H9 (cell line): ENCODE data around the gene TYW1. TPM values are rescaled to one million over a fixed set of nuclear protein-coding genes. Genes with fewer than 3 reads are reported as not detected.
"Not testable (repeated sequence)": the region's sequence is repeated elsewhere in the genome, so short reads cannot be mapped to it uniquely, and the experiment has no call there.

Experiments used
- DNase-seq: peaks from one replicate; pipeline ENCODE4 v3.0.0-alpha.2; 2017
- H2AFZ ChIP-seq: one replicate; pipeline ENCODE4 v1.6.1; 2013; ENCODE audit warnings: mild to moderate bottlenecking, low read length, control low read depth, moderate library complexity
- H2AK5ac ChIP-seq: 2 replicates; pipeline ENCODE4 v1.6.1; 2013; ENCODE audit warnings: low read length, control low read depth, mixed read lengths; ENCODE audit not compliant: insufficient read length
- H2BK120ac ChIP-seq: one replicate; pipeline ENCODE4 v1.6.1; 2013; ENCODE audit warnings: low read depth, mild to moderate bottlenecking, low read length, control low read depth, inconsistent platforms; ENCODE audit not compliant: poor library complexity, severe bottlenecking
- H2BK12ac ChIP-seq: 2 replicates; pipeline ENCODE4 v1.6.1; 2013; ENCODE audit warnings: low read length, control low read depth, mixed read lengths, low read depth; ENCODE audit not compliant: insufficient read length
- H2BK15ac ChIP-seq: 2 replicates; pipeline ENCODE4 v1.6.1; 2013; ENCODE audit warnings: low read depth, low read length, control low read depth
- H2BK20ac ChIP-seq: one replicate; pipeline ENCODE4 v1.6.1; 2013; ENCODE audit warnings: low read depth, mild to moderate bottlenecking, low read length, control low read depth, inconsistent platforms; ENCODE audit not compliant: poor library complexity, severe bottlenecking
- H2BK5ac ChIP-seq: 2 replicates; pipeline ENCODE4 v1.6.1; 2013; ENCODE audit warnings: low read length, control low read depth, mixed read lengths; ENCODE audit not compliant: insufficient read length
- H3K14ac ChIP-seq: 2 replicates; pipeline ENCODE4 v1.6.1; 2013; ENCODE audit warnings: low read length, control low read depth; ENCODE audit not compliant: insufficient read depth
- H3K18ac ChIP-seq: 2 replicates; pipeline ENCODE4 v1.6.1; 2013; ENCODE audit warnings: low read depth, mild to moderate bottlenecking, mixed read lengths, low read length, control low read depth; ENCODE audit not compliant: insufficient read length
- H3K23ac ChIP-seq: 2 replicates; pipeline ENCODE4 v1.6.1; 2013; ENCODE audit warnings: low read length, control low read depth, mixed read lengths, low read depth; ENCODE audit not compliant: insufficient read length
- H3K23me2 ChIP-seq: 2 replicates; pipeline ENCODE4 v1.6.1; 2013; ENCODE audit warnings: low read depth, mild to moderate bottlenecking, mixed read lengths, low read length, control low read depth; ENCODE audit not compliant: insufficient read length, poor library complexity, severe bottlenecking
- H3K27ac ChIP-seq: 2 replicates; pipeline ENCODE4 v1.5.1; 2013; ENCODE audit warnings: low read length, control low read depth, mixed read lengths, low read depth; ENCODE audit not compliant: insufficient read length
- H3K27me3 ChIP-seq: 2 replicates; pipeline ENCODE4 v1.6.1; 2013; ENCODE audit warnings: low read length, control low read depth, inconsistent platforms; ENCODE audit not compliant: insufficient read depth
- H3K4ac ChIP-seq: 2 replicates; pipeline ENCODE4 v1.6.1; 2013; ENCODE audit warnings: low read depth, mild to moderate bottlenecking, control low read depth, inconsistent platforms, low read length, moderate library complexity
- H3K4me1 ChIP-seq: 2 replicates; pipeline ENCODE4 v1.6.1; 2013; ENCODE audit warnings: low read length, control low read depth, inconsistent platforms; ENCODE audit not compliant: insufficient read depth
- H3K4me2 ChIP-seq: 2 replicates; pipeline ENCODE4 v1.6.1; 2013; ENCODE audit warnings: low read length, control low read depth, mixed read lengths; ENCODE audit not compliant: insufficient read length, insufficient read depth
- H3K56ac ChIP-seq: 2 replicates; pipeline ENCODE4 v1.6.1; 2013; ENCODE audit warnings: low read depth, mild to moderate bottlenecking, mixed read lengths, low read length, control low read depth; ENCODE audit not compliant: insufficient read length
- H3K79me1 ChIP-seq: 2 replicates; pipeline ENCODE4 v1.6.1; 2013; ENCODE audit warnings: low read depth, mild to moderate bottlenecking, moderate library complexity, low read length, control low read depth, inconsistent platforms; ENCODE audit not compliant: insufficient read depth, poor library complexity, severe bottlenecking
- H3K79me2 ChIP-seq: 2 replicates; pipeline ENCODE4 v1.6.1; 2013; ENCODE audit warnings: low read length, control low read depth, inconsistent platforms; ENCODE audit not compliant: insufficient read depth
- H3K9ac ChIP-seq: 2 replicates; pipeline ENCODE4 v1.6.1; 2013; ENCODE audit warnings: low read length, control low read depth, mixed read lengths; ENCODE audit not compliant: insufficient read length; ENCODE audit errors: extremely low read depth
- H3K9me3 ChIP-seq: one replicate; pipeline ENCODE4 v1.6.1; 2013; ENCODE audit warnings: low read depth, low read length, inconsistent platforms; ENCODE audit not compliant: control insufficient read depth
- H3T11ph ChIP-seq: one replicate; pipeline ENCODE4 v1.6.1; 2013; ENCODE audit warnings: mild to moderate bottlenecking, low read length, control low read depth, inconsistent platforms
- H4K20me1 ChIP-seq: one replicate; pipeline ENCODE4 v1.6.1; 2013; ENCODE audit not compliant: control insufficient read depth, insufficient read length, insufficient read depth
- H4K5ac ChIP-seq: 2 replicates; pipeline ENCODE4 v1.6.1; 2013; ENCODE audit warnings: low read depth, mild to moderate bottlenecking, mixed read lengths, low read length, control low read depth; ENCODE audit not compliant: insufficient read length
- H4K8ac ChIP-seq: replicated peaks from 2 replicates; pipeline ENCODE4 v1.6.1; 2013; ENCODE audit warnings: low read length, control low read depth, mixed read lengths, low read depth; ENCODE audit not compliant: insufficient read length
- H4K91ac ChIP-seq: 2 replicates; pipeline ENCODE4 v1.6.1; 2013; ENCODE audit warnings: low read depth, mild to moderate bottlenecking, moderate library complexity, mixed read lengths, low read length, control low read depth; ENCODE audit not compliant: insufficient read length
- H3K27ac Mint-ChIP-seq, 3 experiments: 2 replicates in 2 of 3; 3 replicates in 1 of 3; pipeline ENCODE4 v1.8.0; 2020 to 2021; ENCODE audit warnings: mixed read lengths in 3 of 3, mild to moderate bottlenecking in 1 of 3, moderate library complexity in 1 of 3
- H3K27me3 Mint-ChIP-seq: 2 replicates; pipeline ENCODE4 v1.8.0; 2021; ENCODE audit warnings: low read depth, mild to moderate bottlenecking, moderate library complexity, mixed read lengths
- H3K36me3 Mint-ChIP-seq, 3 experiments: 2 replicates in 2 of 3; 3 replicates in 1 of 3; pipeline ENCODE4 v1.8.0; 2020 to 2021; ENCODE audit warnings: low read depth in 3 of 3, mixed read lengths in 3 of 3; ENCODE audit not compliant: insufficient read depth in 1 of 3
- H3K4me1 Mint-ChIP-seq, 2 experiments: 2 replicates each; pipeline ENCODE4 v1.8.0; 2020; ENCODE audit warnings: mixed read lengths in 2 of 2
- H3K4me3 Mint-ChIP-seq, 2 experiments: 2 replicates in 1 of 2; 3 replicates in 1 of 2; pipeline ENCODE4 v1.8.0; 2020 to 2021; ENCODE audit warnings: mild to moderate bottlenecking in 2 of 2, mixed read lengths in 2 of 2, moderate library complexity in 1 of 2
- H3K9me3 Mint-ChIP-seq, 2 experiments: 2 replicates in 1 of 2; 3 replicates in 1 of 2; pipeline ENCODE4 v1.8.0; 2020; ENCODE audit warnings: mild to moderate bottlenecking in 2 of 2, mixed read lengths in 2 of 2, moderate library complexity in 1 of 2
- CTCF ChIP-seq: fragments of 200-600 bp; sonication (generic); conservative IDR thresholded peaks from 3 replicates; pipeline ENCODE4 v1.8.0; 2021; ENCODE audit warnings: antibody characterized with exemption, mild to moderate bottlenecking
- WGBS: extraction: QIAGEN DNeasy Blood & Tissue Kit; methylation state at CpG from one replicate; pipeline ENCODE4 v1.1.7; 2013; ENCODE audit warnings: missing lambda C conversion rate, low lambda C conversion rate, mixed read lengths; ENCODE audit not compliant: insufficient read length; ENCODE audit errors: extremely low coverage; 5-methylcytosine and 5-hydroxymethylcytosine counted together
- total RNA-seq: library from RNA; stranded (reverse); gene quantifications from 2 replicates; pipeline ENCODE4 v1.2.1, GENCODE V29; 2021

The TYW1 gene
- total RNA-seq, 1 experiment from 2014 or later: 22.3 TPM

- DNase-seq: no peak
- H3K36me3 Mint-ChIP-seq: peaks cover 5 to 9% (median 6%) of the 10 kb centered on the region in 3 experiments; a peak in 5 of 7 replicates
- WGBS: no CpG with 5 or more reads among the region's 5 CpGs
- H3K23ac ChIP-seq: no peak overlapping the region
- no peak overlapping the region for H2AFZ ChIP-seq
- H4K5ac ChIP-seq: no peak overlapping the region
- H3K56ac ChIP-seq: no peak overlapping the region
- no peak overlapping the region for H3K18ac ChIP-seq
- no peak overlapping the region for H3K9ac ChIP-seq
- H3K4me1 ChIP-seq: no peaks in the 10 kb centered on the region
- no peak overlapping the region for H4K91ac ChIP-seq
- no peaks in the 10 kb centered on the region for H3K9me3 ChIP-seq
- H3K27me3 ChIP-seq: no peaks in the 10 kb centered on the region
- no peak overlapping the region for H3T11ph ChIP-seq
- H3K27ac ChIP-seq: no peak overlapping the region
- no peak overlapping the region for H2BK5ac ChIP-seq
- no peak overlapping the region for H3K14ac ChIP-seq
- no peaks in the 10 kb centered on the region for H3K4me1 Mint-ChIP-seq
- no peaks in the 10 kb centered on the region; a peak in 1 of 5 replicates for H3K9me3 Mint-ChIP-seq
- H3K4me3 Mint-ChIP-seq: no peak overlapping the region
- no peak overlapping the region for H2BK15ac ChIP-seq
- H4K8ac ChIP-seq: no peak overlapping the region
- H3K4me2 ChIP-seq: no peak overlapping the region
- H3K4ac ChIP-seq: no peak overlapping the region
- no peak overlapping the region for H3K27ac Mint-ChIP-seq
- no peaks in the 10 kb centered on the region for H3K23me2 ChIP-seq
- H2AK5ac ChIP-seq: no peak overlapping the region
- no peak for TF ChIP-seq CTCF
- H3K79me1 ChIP-seq: no peaks in the 10 kb centered on the region
- H3K27me3 Mint-ChIP-seq: no peaks in the 10 kb centered on the region
- no peak overlapping the region for H2BK20ac ChIP-seq
- no peaks in the 10 kb centered on the region for H3K79me2 ChIP-seq
- no peak overlapping the region for H2BK12ac ChIP-seq
- H2BK120ac ChIP-seq: no peak overlapping the region
- no peaks in the 10 kb centered on the region for H4K20me1 ChIP-seq
Observed at GRCh38 chr7:67206452-67206851, 209.8 kb downstream of the TYW1 start.

- not testable (repeated sequence) for H3K23ac ChIP-seq, DNase-seq, H3K23me2 ChIP-seq, H3K4me3 Mint-ChIP-seq, H3K18ac ChIP-seq, H3K27ac Mint-ChIP-seq, H4K8ac ChIP-seq, H3K27ac ChIP-seq, H2BK5ac ChIP-seq, H3K27me3 Mint-ChIP-seq, H2BK15ac ChIP-seq, H3T11ph ChIP-seq, H3K79me1 ChIP-seq, H2AK5ac ChIP-seq, H2BK12ac ChIP-seq, H3K79me2 ChIP-seq, H4K5ac ChIP-seq, H3K27me3 ChIP-seq, H3K4me2 ChIP-seq, H2BK120ac ChIP-seq, H3K9me3 ChIP-seq, H2BK20ac ChIP-seq, H3K36me3 Mint-ChIP-seq, H2AFZ ChIP-seq, H3K4me1 ChIP-seq, H3K9ac ChIP-seq, H3K4ac ChIP-seq, H3K14ac ChIP-seq, H4K91ac ChIP-seq, H3K56ac ChIP-seq, H3K4me1 Mint-ChIP-seq, H4K20me1 ChIP-seq, H3K9me3 Mint-ChIP-seq
- no CpG with 5 or more reads among the region's 4 CpGs for WGBS
Observed at GRCh38 chr7:67208656-67209055, 212.0 kb downstream of the TYW1 start.
